LNCaP clone FGC (cell line): ENCODE results near the gene PCLAF.
"Not testable (repeated sequence)": the region's sequence is repeated elsewhere in the genome, so short reads cannot be mapped to it uniquely, and the experiment has no call there.

ENCODE experiments used
- DNase-seq: peaks from one replicate; pipeline ENCODE4 v3.0.0-alpha.2; 2011; ENCODE audit warnings: low read depth
- H3K4me3 ChIP-seq: 2 replicates; pipeline ENCODE4 v1.5.1; 2011; ENCODE audit warnings: mild to moderate bottlenecking, low read depth, low read length, control low read depth
- TF ChIP-seq, protein P1 (sequence below): IDR thresholded peaks from 2 replicates; pipeline ENCODE4 v1.5.1; 2012; ENCODE audit warnings: mild to moderate bottlenecking; ENCODE audit not compliant: control insufficient read depth, insufficient read depth; ENCODE audit errors: extremely low read depth

Gene PCLAF

DNA sequence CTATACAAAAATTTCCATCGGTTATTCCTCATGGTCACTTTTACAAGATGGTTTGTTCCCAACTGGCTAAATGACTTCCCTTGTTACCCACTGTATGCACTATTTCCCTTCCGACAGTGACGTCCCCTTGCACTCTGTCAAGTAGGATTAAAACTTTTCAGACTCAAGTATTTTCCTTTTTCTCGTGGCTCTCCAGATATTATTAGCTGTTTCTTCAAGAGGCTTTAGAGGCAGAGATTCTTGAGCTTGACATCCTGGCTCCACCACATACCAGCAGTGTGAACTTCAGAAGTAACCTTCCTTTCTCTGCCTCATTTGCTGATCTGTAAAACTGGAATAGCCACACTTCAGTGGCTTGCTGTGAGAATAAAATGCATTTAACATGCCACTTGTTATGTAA is 39.3 kb downstream of the PCLAF start:
- TF ChIP-seq, protein P1, sequence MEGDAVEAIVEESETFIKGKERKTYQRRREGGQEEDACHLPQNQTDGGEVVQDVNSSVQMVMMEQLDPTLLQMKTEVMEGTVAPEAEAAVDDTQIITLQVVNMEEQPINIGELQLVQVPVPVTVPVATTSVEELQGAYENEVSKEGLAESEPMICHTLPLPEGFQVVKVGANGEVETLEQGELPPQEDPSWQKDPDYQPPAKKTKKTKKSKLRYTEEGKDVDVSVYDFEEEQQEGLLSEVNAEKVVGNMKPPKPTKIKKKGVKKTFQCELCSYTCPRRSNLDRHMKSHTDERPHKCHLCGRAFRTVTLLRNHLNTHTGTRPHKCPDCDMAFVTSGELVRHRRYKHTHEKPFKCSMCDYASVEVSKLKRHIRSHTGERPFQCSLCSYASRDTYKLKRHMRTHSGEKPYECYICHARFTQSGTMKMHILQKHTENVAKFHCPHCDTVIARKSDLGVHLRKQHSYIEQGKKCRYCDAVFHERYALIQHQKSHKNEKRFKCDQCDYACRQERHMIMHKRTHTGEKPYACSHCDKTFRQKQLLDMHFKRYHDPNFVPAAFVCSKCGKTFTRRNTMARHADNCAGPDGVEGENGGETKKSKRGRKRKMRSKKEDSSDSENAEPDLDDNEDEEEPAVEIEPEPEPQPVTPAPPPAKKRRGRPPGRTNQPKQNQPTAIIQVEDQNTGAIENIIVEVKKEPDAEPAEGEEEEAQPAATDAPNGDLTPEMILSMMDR = no peak
- no peak for DNase-seq
- H3K4me3 ChIP-seq = no peak overlapping the region

DNA sequence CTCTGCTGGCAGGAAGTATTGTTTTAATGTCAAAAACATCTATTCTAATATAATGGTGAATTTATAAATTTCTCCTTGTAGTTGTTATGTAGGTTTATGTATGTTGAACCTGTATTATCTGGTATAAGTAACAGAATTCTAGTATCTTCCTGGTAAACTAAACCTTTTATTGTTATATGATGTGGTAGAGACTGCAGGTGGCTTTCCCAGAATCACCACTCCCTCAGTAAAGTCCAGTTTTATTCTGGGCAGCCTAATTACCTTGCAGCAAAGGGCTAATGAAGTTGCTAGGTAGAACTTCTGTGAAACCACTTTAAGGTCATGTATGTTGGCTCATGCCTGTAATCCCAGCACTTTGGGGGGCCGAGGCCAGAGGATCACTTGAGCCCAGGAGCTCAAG is 40.9 kb downstream of the PCLAF start:
- DNase-seq = no peak
- no peak overlapping the region for H3K4me3 ChIP-seq
- TF ChIP-seq, protein P1 = no peak

DNA sequence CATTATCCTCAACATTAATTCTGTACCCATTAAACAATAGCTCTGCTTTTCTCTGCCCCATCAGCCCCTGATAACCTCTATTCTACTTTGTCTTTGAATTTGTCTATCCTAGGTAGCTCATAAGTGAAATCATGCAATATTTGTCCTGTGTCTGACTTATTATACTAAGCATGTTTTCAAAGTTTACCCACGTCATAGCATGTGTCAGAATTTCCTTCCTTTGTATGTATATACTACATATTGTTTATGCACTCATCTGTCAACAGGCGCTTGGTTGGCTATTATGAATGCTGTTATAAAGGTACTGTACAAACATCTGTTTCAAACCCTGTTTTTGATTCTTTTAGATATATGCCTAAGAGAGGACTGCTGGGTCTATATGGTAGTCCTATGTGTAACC is 43.5 kb downstream of the PCLAF start:
- H3K4me3 ChIP-seq = no peak overlapping the region
- DNase-seq = no peak
- TF ChIP-seq, protein P1 = no peak

DNA sequence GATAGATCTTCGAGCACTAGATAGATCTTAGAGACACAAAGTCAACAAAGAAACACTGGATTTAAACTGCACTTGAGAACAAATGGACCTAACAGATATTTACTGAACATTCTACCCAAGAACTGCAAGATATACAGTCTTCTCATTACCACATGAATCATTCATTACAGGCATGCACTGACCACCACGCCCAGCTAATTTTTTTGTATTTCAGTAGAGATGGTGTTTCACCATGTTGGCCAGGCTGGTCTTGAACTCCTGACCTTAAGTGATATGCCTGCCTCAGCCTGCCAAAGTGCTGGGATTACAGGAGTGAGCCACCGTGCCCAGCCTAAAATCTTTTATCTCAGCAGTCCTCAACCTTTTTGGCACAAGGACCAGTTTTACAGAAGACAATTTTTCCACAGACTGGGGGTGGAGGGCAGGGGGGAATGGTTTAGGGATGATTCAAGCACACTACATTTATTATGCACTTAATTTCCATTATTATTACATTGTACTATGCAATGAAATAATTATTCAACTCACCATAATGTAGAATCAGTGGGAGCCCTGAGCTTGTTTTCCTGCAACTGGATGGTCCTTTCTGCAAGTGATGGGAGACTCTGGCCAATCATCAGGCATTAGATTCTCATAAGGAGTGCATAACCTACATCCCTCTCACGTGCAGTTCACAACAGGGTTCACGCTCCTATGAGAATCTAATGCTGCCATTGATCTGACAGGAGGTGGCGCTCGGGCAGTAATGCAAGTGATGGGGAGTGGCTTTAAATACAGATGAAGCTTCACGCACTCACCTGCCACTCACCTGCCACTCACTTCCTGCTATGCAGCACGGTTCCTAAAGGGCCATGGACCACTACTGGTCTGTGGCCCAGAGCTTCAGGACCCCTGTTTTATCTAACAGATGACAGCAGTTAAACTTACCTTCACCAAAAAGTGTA is 47.0 kb downstream of the PCLAF start:
- TF ChIP-seq, protein P1 = no peak
- no peak for DNase-seq
- no peak overlapping the region for H3K4me3 ChIP-seq

DNA sequence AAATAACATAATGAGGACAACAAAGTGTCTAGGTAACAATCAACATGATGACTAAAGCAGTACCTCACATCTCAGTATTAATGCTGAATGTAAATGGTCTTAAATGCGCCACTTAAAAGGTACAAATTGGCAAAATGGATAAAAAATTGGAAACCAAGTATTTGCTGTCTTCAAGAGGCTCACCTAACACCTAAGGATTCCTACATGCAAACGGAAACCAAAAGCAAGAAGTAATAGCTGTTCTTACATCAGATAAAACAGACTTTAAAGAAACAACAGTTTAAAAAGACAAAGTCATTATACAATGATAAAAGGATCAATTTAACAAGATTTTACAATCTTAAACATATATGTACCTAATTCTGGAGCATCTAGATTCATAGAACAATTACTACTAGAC is 47.7 kb downstream of the PCLAF start:
- TF ChIP-seq, protein P1 = no peak
- no peak for DNase-seq
- H3K4me3 ChIP-seq = no peak overlapping the region

DNA sequence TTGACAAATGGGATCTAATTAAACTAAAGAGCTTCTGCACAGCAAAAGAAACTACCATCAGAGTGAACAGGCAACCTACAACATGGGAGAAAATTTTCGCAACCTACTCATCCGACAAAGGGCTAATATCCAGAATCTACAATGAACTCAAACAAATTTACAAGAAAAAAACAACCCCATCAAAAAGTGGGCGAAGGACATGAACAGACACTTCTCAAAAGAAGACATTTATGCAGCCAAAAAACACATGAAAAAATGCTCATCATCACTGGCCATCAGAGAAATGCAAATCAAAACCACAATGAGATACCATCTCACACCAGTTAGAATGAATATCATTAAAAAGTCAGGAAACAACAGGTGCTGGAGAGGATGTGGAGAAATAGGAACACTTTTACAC is 49.6 kb downstream of the PCLAF start:
- H3K4me3 ChIP-seq, DNase-seq: not testable (repeated sequence)

DNA sequence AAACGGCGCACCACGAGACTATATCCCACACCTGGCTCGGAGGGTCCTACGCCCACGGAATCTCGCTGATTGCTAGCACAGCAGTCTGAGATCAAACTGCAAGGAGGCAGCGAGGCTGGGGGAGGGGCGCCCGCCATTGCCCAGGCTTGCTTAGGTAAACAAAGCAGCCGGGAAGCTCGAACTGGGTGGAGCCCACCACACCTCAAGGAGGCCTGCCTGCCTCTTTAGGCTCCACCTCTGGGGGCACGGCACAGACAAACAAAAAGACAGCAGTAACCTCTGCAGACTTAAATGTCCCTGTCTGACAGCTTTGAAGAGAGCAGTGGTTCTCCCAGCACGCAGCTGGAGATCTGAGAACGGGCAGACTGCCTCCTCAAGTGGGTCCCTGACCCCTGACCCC is 54.3 kb downstream of the PCLAF start:
- not testable (repeated sequence) for H3K4me3 ChIP-seq, DNase-seq

DNA sequence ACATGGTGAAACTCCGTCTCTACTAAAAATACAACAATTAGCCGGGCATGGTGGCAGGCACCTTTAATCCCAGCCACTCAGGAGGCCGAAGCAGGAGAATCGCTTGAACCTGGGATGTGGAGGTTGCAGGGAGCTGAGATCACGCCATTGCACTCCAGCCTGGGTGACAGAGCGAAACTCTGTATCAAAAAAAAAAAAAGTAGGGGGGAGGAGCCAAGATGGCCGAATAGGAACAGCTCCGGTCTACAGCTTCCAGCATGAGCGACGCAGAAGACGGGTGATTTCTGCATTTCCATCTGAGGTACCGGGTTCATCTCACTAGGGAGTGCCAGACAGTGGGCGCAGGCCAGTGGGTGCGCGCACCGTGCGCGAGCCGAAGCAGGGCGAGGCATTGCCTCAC is 54.8 kb downstream of the PCLAF start:
- DNase-seq, H3K4me3 ChIP-seq: not testable (repeated sequence)
